CMK (cell line): ENCODE measurements around the gene ADGRE3.

Source experiments
- DNase-seq: peaks from one replicate; pipeline ENCODE4 v3.0.0-alpha.2; 2010; ENCODE audit warnings: low read depth

ADGRE3 gene

GRCh38 chr19:14674764-14675163 lies at the start of gene ADGRE3:
ADGRE3 (minus strand) TSS chr19:14674844; CDS start chr19:14674770, 74 bp downstream.
- DNase-seq = no peak

GRCh38 chr19:14722127-14722526 lies 47.5 kb upstream of the ADGRE3 start:
- no peak for DNase-seq

- no peak for DNase-seq
These were observed 44.5 kb upstream of the ADGRE3 start for GRCh38 chr19:14719162-14719561.

GRCh38 chr19:14718522-14719116 lies 44.0 kb upstream of the ADGRE3 start:
- no peak for DNase-seq

GRCh38 chr19:14715841-14716240 lies 41.2 kb upstream of the ADGRE3 start:
- DNase-seq = no peak

GRCh38 chr19:14704450-14704849 lies 29.8 kb upstream of the ADGRE3 start:
- DNase-seq = no peak

GRCh38 chr19:14703833-14704232 lies 29.2 kb upstream of the ADGRE3 start:
- no peak for DNase-seq

- no peak for DNase-seq
These were observed 26.2 kb upstream of the ADGRE3 start for GRCh38 chr19:14700711-14701375.

- no peak for DNase-seq
These were observed 25.0 kb upstream of the ADGRE3 start for GRCh38 chr19:14699641-14700040.

- DNase-seq = no peak
These were observed 20.8 kb upstream of the ADGRE3 start for GRCh38 chr19:14695471-14695870.

GRCh38 chr19:14694641-14695266 lies 20.1 kb upstream of the ADGRE3 start:
- no peak for DNase-seq

GRCh38 chr19:14689598-14690503 lies 15.2 kb upstream of the ADGRE3 start, which contains the start of gene ZNF333:
ZNF333 (plus strand) TSS chr19:14690048; CDS start chr19:14693492, 3,444 bp downstream.
- peak; percentile 86 for DNase-seq

- no peak for DNase-seq
These were observed 11.8 kb upstream of the ADGRE3 start for GRCh38 chr19:14686411-14686810.

- DNase-seq = no peak
These were observed 8.8 kb upstream of the ADGRE3 start for GRCh38 chr19:14683439-14683838.

- DNase-seq = no peak
These were observed 7.4 kb upstream of the ADGRE3 start for GRCh38 chr19:14682084-14682483.

- DNase-seq = no peak
These were observed 3.6 kb upstream of the ADGRE3 start for GRCh38 chr19:14678199-14678598.

GRCh38 chr19:14677464-14677863 lies 2.8 kb upstream of the ADGRE3 start:
- no peak for DNase-seq

- DNase-seq = no peak
These were observed 2.1 kb upstream of the ADGRE3 start for GRCh38 chr19:14676762-14677161.

- no peak for DNase-seq
These were observed 1.6 kb downstream of the ADGRE3 start for GRCh38 chr19:14673088-14673487.

GRCh38 chr19:14672188-14672872 lies 2.3 kb downstream of the ADGRE3 start:
- peak; percentile 51 for DNase-seq

- DNase-seq = no peak
These were observed 4.2 kb downstream of the ADGRE3 start for GRCh38 chr19:14670408-14670807.

- no peak for DNase-seq
These were observed 4.7 kb downstream of the ADGRE3 start for GRCh38 chr19:14669940-14670339.
